Peyer's patch (tissue), 4 donors: Measurements from ENCODE around the gene NDUFS6.

ENCODE experiments used
- POLR2A ChIP-seq, 2 donors: fragments of 450-650 bp; IDR thresholded peaks; one replicate each; pipeline ENCODE4 v1.5.1; 2017; ENCODE audit warnings: antibody characterized with exemption in 2 of 2, mild to moderate bottlenecking in 2 of 2, moderate library complexity in 2 of 2
- TF ChIP-seq, protein P1 (sequence below), 6 experiments: fragments of 450-650 bp in 4 of 6; fragments of 200-600 bp in 2 of 6; sonication (generic) in 1 of 6; IDR thresholded peaks; one replicate each; pipeline ENCODE4 v1.5.1; 2017 to 2019; ENCODE audit warnings: antibody characterized with exemption in 6 of 6, mild to moderate bottlenecking in 3 of 6, moderate library complexity in 1 of 6

DNA sequence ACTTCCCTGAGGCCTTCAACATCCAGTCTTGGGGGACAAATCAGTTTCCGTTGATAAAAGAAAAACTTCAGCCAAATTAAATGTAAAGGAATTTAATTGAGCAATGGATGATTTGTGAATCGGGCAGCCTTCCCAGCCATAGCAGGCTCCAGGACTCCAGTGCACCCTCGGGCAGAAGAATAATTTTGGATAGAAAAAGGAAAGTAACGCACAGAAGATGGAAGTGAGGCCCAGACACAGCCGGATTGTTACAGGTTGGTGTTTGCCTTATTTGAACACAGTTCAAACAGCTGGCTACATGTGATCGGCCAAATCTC, 20.6 kb upstream of the NDUFS6 start:
- TF ChIP-seq, protein P1, sequence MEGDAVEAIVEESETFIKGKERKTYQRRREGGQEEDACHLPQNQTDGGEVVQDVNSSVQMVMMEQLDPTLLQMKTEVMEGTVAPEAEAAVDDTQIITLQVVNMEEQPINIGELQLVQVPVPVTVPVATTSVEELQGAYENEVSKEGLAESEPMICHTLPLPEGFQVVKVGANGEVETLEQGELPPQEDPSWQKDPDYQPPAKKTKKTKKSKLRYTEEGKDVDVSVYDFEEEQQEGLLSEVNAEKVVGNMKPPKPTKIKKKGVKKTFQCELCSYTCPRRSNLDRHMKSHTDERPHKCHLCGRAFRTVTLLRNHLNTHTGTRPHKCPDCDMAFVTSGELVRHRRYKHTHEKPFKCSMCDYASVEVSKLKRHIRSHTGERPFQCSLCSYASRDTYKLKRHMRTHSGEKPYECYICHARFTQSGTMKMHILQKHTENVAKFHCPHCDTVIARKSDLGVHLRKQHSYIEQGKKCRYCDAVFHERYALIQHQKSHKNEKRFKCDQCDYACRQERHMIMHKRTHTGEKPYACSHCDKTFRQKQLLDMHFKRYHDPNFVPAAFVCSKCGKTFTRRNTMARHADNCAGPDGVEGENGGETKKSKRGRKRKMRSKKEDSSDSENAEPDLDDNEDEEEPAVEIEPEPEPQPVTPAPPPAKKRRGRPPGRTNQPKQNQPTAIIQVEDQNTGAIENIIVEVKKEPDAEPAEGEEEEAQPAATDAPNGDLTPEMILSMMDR (IDR thresholded peaks at IDR 0.05) = no peak
- TF ChIP-seq POLR2A (IDR thresholded peaks at IDR 0.05) = no peak
